ENCODE measurements around the gene COL25A1.

Gene COL25A1

DNA sequence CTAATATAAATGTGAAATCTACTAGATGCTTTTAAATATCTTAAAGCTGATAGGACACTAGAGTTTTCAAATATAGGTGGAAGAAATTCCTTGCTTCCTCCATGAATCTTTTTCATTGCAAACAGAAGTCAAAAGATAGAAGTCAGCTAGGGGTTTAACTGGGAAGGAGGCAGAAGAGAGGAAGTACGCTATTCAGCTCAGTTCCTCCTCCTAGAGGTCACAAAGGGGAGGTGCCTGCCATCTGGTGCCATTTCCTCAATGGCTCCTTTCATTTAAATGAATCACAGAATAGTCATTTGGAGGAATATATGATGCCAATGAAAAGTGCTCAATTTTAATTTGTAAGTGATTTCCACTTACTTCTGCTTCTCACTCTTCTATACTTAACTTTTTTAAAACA lies 8.5 kb downstream of the COL25A1 start:
- no peak for DNase-seq (ENCODE audit: extremely low read depth in 1 of 2, low read depth in 1 of 2)

DNA sequence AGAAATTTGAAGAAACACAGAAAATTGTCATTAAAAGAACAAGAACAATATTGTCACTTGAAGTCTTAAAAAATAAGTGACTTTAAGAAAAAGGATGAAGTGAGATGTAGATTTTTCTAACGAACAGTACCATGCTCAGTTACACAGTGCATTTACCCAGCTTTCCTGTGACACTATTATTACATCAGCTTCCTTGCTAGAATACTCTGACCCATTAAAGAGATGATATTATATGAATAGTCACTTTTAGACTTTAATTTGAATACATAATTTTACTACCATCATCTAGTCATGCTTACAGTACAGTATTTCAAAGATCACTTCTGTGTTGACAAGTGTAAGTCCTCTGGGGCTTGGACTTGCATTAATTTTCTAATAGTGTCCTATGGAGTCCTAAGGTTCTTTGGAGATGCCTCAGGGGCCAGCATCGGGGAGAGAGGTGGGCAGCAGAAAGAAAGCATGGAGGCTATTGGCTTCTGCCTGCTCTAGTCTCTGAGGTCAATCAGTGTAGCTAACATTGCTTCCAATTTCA lies 10.7 kb downstream of the COL25A1 start:
- DNase-seq (ENCODE audit: extremely low read depth in 1 of 2, low read depth in 1 of 2): no peak

DNA sequence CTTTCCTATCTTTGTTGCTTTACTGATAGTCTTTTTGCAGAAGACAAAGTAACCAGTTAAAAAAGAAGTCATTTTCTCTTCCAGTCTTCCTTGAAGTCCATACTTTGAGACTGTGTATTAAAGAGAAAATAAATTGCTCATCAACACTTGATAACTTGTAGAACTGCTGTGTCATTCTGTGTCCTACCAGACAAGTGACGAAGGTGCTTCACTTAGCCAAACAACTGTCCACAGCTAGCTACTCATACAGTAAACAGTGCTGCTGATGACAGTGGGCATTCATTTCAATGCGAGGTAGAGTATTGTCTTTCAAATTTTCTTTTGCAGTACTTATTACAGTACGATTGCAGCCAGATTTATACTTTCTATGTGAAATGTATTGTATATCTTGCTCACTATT lies 11.5 kb downstream of the COL25A1 start:
- no peak for DNase-seq (ENCODE audit: extremely low read depth in 1 of 2, low read depth in 1 of 2)

GRCh38 chr4:109278594-109279031 lies 23.8 kb downstream of the COL25A1 start:
- DNase-seq (ENCODE audit: extremely low read depth in 1 of 2, low read depth in 1 of 2): no peak

DNA sequence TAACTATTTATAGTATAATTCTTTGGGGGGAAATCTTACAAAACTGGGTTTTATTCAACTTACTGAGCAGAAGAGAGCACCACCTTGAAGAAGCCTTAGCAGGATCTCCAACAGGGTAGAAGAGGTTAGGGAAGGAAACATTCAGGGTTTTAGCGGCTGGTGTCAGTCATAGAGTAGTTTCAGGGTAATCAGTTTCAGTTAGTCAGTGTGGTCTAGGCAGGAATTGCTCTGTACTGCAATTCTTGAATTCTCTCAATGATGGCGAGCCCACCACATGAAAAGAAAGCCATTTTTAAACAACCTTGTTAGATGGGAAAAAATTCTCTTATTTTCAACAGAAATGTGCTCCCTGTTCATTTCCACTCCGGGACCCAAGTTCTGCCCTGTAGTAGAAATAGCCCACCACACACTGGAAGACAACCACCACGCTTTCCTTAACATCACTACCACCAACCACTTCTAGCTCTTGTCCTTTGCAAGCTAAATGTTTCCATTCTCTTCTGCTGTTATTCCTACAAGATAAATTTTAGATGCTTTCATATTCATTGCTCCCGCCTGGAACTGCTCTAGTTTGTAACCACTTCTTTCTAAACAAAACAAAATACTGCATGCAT lies 25.9 kb downstream of the COL25A1 start:
- no peak for DNase-seq (ENCODE audit: extremely low read depth in 1 of 2, low read depth in 1 of 2)

GRCh38 chr4:109275066-109275745 lies 27.3 kb downstream of the COL25A1 start:
- no peak for DNase-seq (ENCODE audit: extremely low read depth in 1 of 2, low read depth in 1 of 2)

GRCh38 chr4:109266891-109267290 lies 35.6 kb downstream of the COL25A1 start:
- no peak for DNase-seq (ENCODE audit: extremely low read depth in 1 of 2, low read depth in 1 of 2)

DNA sequence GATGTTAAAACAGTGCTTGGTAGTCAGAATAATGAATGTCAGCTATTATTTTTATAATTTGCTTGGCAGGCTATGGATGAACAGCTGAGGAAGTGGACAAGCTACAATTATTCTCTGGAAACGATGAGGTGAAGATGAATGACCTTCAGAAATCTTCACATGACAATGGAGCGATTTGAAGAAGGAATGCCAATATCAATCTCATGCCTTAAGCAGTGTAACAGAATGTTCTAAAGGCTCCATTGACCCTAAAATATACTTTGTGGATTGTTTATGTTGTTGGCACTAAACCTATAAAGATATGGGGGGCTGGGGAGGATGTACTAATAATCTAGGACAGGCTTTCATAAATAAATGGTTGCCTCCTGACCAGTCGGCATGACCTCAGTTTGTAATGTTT lies 36.2 kb downstream of the COL25A1 start:
- no peak for DNase-seq (ENCODE audit: extremely low read depth in 1 of 2, low read depth in 1 of 2)

DNA sequence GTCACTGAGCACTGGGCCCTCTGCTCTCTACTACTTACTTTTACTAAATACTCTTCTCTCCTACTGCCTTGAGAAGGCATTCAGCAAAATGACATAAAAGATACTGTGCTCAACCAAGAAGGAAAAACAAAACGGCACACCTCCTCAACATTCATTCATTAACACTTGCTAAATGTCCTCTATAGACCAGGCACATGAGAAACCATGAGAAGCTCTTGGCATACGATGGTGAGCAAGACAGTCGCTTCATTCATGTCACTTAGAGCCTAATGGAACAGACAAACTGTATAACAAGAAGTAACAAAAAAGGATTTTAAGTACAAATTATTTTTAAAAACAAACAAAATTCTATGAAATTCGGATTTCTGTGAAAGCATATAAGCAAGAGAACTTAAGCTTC lies 38.7 kb downstream of the COL25A1 start:
- no peak for DNase-seq (ENCODE audit: extremely low read depth in 1 of 2, low read depth in 1 of 2)

DNA sequence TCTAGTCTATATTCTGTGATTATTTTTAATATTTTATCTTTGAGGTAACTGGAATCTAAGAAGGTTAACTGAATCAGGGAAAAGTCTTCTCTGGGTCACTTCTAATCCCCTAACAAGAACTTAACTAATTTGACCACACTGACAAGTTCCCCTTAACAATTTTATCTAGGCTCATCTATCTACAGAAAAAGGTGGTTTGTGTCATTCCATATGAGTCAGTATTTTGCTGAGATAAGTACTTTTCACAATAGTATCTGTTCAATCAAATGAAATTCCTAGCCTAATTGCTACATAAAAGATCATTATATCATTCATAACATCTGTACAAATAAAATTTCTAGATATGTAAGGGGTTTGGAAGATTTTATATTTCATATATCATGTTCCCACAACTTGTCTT lies 45.6 kb downstream of the COL25A1 start:
- no peak for DNase-seq (ENCODE audit: extremely low read depth in 1 of 2, low read depth in 1 of 2)

GRCh38 chr4:109254845-109255244 lies 47.6 kb downstream of the COL25A1 start:
- no peak for DNase-seq (ENCODE audit: extremely low read depth in 1 of 2, low read depth in 1 of 2)

DNA sequence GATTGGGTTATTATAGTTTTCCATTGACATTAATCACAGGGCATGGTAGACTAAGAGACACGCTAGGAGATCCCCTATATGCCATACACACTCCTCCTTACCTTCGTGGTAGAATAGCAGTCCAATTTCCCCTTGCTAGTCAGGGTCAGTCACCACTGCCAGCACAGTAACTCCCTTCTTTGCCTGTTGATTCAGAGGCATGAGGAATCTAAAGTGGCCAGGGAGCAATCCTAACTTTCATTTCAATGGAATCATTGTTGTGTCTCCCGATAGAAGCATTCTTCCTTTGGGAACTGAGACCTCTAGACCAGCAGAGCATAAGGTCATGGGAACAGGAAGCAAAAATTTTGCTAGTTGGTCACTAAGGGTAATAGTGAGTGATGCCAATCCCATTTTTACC lies 51.1 kb downstream of the COL25A1 start:
- no peak for DNase-seq (ENCODE audit: extremely low read depth in 1 of 2, low read depth in 1 of 2)

GRCh38 chr4:109248322-109248900 lies 54.0 kb downstream of the COL25A1 start:
- DNase-seq (ENCODE audit: extremely low read depth in 1 of 2, low read depth in 1 of 2): no peak

DNA sequence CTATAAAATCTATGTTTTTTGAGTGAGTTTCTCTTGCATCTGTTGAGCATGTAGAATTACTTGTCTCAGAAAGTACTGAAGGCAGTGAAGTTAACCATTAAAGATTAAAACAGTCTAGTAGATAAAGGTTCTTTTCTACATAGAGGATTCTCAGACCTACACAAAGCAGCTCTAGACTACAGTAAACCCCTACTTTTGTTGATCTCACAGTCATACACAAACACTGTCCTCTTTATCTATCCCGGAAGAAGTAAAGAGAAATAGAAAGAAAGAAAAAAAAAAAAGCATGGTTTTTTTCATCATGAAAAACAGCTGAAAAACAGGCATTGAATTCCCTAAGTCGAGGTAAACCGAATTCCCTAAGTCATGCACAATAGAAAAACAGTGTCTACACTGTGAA lies 58.6 kb downstream of the COL25A1 start:
- no peak for DNase-seq (ENCODE audit: extremely low read depth in 1 of 2, low read depth in 1 of 2)

DNA sequence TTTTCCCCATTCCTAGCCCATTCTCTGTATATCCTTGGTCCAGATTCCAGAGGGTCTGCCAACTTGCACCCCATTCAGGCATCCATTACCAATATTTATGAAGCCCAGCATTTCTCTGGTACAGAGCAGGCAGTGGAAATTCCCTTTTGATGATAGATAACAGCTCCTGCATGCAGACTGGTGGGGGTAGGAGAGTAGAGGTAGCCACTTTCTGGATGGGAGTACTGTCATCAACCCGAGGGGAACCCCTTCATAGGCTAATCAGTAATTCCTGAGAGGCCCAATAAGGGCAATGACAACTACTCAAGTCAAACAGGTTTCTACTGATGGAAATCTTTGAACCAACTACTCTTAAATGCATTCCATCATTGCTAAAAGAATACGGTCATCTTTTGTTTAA lies 63.7 kb downstream of the COL25A1 start:
- no peak for DNase-seq (ENCODE audit: extremely low read depth in 1 of 2, low read depth in 1 of 2)

- DNase-seq (ENCODE audit: extremely low read depth in 1 of 2, low read depth in 1 of 2): no peak
Observed at GRCh38 chr4:109235683-109236082, 66.8 kb downstream of the COL25A1 start.

- no peak for DNase-seq (ENCODE audit: extremely low read depth in 1 of 2, low read depth in 1 of 2)
Observed at GRCh38 chr4:109234596-109234995, 67.9 kb downstream of the COL25A1 start.

GRCh38 chr4:109233570-109233969 lies 68.9 kb downstream of the COL25A1 start:
- no peak for DNase-seq (ENCODE audit: extremely low read depth in 1 of 2, low read depth in 1 of 2)

- no peak for DNase-seq (ENCODE audit: extremely low read depth in 1 of 2, low read depth in 1 of 2)
Observed at GRCh38 chr4:109232681-109233080, 69.8 kb downstream of the COL25A1 start.

DNA sequence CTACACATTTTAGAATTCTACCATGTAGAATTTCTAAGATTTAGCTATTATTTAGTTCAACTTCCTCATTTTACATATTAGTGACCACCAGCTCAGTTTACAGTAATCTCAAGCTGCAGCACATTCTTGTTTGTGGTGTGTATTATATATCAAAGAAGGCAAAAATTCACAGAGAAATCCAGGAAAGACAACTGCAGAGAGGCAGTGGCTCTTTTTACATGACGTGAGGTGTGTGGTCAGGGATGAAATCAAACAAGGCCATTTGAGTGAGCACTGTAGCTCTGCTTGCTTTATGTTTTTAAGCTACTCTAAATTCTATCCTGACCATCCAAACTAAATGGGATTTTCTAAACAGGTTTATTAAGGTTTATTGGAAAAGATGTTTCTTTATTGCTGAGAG lies 71.1 kb downstream of the COL25A1 start:
- DNase-seq (ENCODE audit: extremely low read depth in 1 of 2, low read depth in 1 of 2): no peak

DNA sequence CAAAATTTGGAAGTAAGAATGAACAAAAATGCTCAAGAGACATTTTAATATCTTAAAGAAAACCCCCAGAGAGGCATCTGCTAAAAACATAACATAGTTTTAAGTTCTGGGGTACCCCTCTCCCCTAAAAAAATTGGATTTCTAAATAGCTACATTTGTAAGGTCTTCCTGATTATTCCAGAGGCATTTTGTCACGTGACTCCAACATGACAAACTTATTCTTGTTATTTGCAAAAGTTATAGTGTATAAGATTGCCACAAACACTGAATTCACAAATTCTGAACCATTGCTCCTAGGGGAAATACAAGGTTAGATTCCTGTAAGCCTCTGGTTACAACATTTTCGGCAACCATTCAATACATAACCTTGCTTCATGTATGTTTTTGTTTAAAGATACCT lies 73.4 kb downstream of the COL25A1 start:
- no peak for DNase-seq (ENCODE audit: extremely low read depth in 1 of 2, low read depth in 1 of 2)

- DNase-seq (ENCODE audit: extremely low read depth in 1 of 2, low read depth in 1 of 2): no peak
Observed at GRCh38 chr4:109218288-109218687, 84.2 kb downstream of the COL25A1 start.

Data from activated CD8-positive, alpha-beta memory T cell treated with anti-CD3 and anti-CD28 coated beads for 1 hour (primary cell).